Measurements from ENCODE around the gene NPDC1.

NPDC1 gene

DNA sequence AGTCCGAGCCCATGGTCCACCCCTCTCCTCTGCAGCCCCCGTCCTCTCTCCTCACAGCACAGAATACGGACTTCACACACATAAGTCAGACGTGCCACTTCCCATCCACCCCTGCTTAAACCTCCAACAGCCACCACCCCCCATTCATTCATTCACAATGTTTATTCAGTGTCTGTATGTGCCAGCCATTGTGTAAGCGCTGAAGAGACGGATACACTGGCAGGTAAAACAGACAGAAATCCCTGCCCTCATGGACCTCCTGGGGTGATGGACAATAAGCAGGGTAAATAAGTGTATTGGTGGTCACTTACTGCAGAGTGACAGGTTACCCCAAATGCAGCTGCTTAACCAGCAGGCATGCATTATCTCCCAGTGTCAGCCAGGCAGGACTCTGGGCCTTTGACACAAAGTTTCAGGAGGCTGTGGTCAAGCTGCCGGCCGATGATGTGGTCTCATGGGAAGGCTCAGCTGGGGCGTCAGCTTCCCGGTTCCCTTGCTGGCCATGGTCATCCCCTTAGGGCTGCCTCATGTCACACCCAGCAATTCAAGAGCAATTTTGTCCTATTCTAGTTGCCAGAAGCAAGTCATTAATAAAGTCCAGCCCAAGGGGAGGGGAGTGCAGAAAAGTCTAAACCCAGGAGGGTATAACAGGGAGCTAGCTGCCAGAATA lies 55.6 kb downstream of the NPDC1 start:
- no peak for DNase-seq

Measured in right hindlimb (tissue), 1 donor.